ENCODE data around the gene CCK.
"Not testable (repeated sequence)": the region's sequence is repeated elsewhere in the genome, so short reads cannot be mapped to it uniquely, and the experiment has no call there.

Gene CCK, protein sequence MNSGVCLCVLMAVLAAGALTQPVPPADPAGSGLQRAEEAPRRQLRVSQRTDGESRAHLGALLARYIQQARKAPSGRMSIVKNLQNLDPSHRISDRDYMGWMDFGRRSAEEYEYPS

GRCh38 chr3:42266085-42266484 is at the start of gene CCK:
TSS of gene CCK (minus strand) at chr3:42266185. CDS start at chr3:42263630, 2,555 bp downstream.
- no peak for FAIRE-seq

- no peak for FAIRE-seq
These were observed 48.4 kb upstream of the CCK start for GRCh38 chr3:42314411-42314810.

DNA sequence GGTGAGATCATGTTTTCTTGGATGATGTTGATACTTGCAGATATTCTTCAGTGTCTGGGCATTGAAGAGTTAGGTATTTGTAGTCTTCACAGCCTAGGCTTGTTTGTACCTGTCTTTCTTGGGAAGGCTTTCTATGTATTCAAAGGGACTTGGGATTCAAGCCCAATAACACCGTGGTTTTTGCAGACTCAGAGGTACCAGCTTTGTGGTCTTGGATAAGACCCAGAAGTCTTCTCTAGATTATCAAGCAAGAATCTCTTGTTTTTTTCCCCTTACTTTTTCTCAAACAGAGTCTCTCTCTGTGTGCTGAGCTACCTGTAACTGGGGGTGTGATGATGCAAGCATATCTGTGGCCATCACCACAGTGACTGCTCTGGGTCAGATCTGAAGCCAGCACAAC is 42.7 kb upstream of the CCK start:
- no peak for FAIRE-seq

- no peak for FAIRE-seq
These were observed 40.5 kb upstream of the CCK start for GRCh38 chr3:42306499-42306898.

GRCh38 chr3:42302924-42303634 is 37.1 kb upstream of the CCK start:
- no peak for FAIRE-seq

DNA sequence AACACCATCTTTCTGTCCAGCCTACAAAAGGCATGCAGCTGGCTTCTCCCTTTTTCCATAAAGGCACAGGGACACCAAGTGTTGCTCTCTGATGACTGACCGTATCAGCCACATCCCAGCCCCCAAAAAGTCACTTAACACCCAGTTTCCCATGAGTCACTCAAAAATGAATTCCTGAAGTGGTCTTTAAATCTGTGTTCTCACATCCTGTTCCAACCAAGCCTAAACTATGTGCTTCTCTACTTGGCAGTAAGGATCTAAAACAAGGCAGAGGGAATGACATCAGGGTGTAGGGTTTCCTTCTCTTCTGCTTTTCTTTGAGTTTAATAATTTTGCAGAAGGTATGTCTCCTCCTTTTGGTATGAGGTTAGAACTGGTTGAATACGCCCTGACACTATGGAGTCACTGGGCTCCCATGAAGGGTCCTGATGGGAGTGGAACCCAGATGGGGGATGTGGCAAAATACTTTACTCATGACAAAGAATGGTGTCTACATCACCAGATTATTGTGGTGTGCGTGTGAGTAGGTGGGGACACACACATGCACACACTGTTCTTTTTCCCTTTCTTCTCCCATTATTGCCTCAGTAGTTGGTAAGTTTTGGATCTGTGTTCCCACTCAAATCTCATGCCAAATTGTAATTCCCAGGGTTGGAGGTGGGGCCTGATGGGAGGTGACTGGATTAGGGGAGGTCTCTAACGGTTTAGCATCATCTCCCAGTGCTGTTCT is 35.6 kb upstream of the CCK start:
- FAIRE-seq = no peak

DNA sequence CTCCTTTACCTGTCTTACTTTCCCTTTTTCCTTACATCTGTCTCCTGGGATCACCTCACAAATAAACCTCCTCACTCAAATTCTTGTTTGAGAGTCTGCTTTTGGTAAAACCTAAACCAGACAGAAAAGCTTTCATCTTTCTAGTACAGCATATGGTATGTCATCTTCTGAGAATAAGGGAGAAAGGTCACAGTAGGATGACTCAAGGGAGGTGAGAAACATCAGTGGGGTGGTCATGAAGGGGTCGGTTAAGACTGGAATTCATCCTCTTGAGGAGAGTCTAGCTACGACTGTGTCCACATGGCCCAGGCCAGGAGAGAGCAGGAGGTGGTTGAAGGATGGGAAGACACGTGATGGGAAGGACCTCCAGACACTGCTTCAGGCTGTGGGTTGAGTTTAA is 34.8 kb upstream of the CCK start:
- FAIRE-seq = no peak

GRCh38 chr3:42300013-42300412 is 34.0 kb upstream of the CCK start:
- no peak for FAIRE-seq

- no peak for FAIRE-seq
These were observed 32.3 kb upstream of the CCK start for GRCh38 chr3:42298259-42298658.

GRCh38 chr3:42292009-42292408 is 26.0 kb upstream of the CCK start:
- FAIRE-seq = no peak

DNA sequence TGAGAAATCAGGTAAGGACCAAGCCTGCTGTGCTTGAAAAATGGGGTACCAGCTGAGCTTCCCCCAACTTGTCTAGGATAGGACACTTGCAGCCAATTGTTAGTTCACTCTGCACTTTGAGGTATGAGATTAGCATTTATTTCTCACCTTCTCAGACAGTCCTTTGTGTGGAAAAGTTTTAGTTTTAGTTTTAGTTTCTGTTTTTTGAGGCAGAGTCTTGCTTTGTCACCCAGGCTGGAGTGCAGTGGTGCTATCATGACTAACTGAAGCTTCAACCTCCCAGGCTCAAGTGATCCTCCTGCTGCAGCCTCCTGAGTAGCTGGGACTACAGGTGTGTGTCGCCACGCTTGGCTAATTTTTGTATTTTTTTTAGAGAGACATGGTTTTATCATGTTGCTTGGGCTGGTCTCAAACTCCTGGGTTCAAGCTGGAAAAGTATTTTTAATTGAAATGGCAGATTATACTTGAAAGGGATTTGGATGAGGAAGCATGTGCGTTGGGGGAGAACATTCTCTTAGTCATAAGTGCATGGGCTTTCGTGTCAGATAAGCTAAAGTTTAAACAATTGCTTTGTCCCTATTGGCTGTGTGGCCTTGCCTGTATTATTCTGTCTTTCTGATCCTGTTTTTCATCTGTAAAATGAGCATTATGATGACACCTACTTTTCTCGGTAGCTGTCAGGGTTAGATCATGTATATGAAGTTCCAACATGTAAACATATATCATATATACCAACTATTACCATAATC is 25.2 kb upstream of the CCK start:
- FAIRE-seq = no peak

GRCh38 chr3:42289026-42289425 is 23.0 kb upstream of the CCK start:
- FAIRE-seq = no peak

GRCh38 chr3:42288385-42288784 is 22.4 kb upstream of the CCK start:
- no peak for FAIRE-seq

GRCh38 chr3:42287423-42287822 is 21.4 kb upstream of the CCK start:
- FAIRE-seq = not testable (repeated sequence)

GRCh38 chr3:42277676-42278075 is 11.7 kb upstream of the CCK start:
- FAIRE-seq = no peak

DNA sequence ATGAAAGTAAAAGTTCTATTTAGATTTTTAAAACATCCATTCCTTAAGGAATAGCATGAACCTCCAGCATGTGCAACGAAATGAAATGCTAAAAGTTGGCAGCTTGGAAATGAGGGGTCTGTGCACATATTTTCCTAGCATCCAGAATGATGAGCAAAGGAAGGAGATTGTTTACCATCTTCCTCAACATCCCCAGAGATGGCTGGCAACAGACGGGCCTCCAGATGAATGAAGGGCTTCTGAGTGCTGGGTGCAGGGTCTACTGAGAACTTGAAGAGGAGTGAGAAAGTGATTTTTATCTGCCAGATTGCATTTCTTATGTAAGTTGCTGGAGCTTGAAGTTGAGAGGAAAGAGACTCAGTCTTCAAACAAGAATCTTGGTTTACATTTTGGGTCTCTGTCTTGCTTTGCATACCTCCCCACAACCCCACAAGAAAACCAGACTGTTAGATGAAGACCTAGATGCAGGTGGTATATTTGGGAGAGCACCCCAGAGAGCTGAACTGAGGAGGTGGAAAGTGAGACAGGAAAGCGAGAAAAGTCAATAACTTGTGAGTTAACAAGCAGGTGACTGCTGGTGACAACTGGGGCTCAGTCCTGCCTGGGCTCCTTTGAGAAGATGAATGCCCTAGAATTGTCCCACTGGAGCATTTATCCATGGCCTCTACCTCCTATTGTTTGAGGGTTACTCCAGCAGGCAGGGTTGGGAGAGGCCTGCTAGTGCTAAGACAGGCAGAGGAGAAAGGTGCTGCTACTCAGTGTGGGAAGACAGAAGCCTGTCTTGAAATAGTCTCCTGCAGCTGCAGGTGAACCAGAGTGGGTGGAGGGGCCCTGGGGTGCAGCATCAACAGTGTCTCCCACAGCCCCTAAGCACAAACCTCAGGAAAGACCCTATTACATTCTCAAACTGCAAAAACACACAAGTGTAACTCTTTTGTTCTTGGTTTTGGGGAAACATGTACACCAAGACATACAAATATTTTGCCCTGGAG is 10.5 kb upstream of the CCK start:
- FAIRE-seq = no peak

DNA sequence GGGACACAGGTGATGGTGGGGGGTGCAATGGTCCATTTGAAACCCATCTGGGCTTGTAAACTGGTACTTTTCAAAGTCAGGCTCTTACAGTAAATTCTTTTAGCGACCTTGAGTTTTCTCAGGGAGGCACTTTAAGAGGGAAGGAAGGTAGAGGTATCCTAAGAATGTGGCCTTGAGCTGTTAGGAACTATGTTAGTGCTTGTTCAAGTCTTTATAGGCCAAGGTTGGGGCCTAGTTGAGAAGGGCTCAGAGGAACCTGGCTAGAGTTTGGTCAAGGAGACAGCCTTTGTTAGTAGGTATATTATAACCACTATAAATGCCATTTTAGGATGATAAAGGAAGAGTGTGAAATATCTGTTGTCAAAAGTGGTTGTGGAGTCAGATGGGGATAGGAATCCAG is 9.2 kb upstream of the CCK start:
- FAIRE-seq = no peak

DNA sequence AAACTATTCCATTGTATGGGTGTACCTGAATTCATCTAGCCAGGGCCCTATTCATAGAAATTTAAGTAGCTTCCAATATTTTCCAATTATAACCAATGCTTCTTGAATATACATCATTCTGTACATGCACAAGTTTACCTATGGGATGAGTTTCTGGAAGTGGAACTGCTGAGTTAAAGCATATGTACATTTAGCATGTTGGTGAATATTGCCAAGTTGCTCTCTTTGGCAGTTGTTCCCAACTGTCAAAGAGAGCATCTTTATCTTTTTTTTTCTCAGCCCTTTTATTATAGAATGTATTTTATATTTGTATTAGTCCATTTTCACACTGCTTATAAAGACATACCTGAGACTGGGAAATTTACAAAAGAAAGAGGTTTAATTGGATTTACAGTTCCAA is 8.3 kb upstream of the CCK start:
- no peak for FAIRE-seq

DNA sequence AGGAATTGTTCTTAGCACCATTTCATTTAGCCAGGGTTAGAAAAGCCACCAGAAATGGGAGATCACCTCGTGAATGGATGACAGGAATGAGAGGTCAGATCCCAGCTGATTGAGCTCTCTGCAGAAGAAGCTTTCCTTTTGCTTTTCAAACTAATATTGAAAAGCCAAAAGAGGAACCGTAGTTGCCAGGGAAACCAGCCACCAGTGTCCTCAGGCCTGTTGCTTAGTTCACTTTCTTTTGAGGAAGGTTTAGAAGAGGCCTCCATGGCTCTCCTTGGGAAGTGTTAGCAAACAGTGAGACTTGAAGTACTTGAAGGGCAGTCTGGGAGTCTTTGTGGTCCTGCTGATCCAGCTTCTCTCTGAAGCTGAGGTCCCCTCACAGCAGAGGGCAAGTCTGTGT is 7.4 kb upstream of the CCK start:
- no peak for FAIRE-seq

GRCh38 chr3:42271786-42272185 is 5.8 kb upstream of the CCK start:
- no peak for FAIRE-seq

DNA sequence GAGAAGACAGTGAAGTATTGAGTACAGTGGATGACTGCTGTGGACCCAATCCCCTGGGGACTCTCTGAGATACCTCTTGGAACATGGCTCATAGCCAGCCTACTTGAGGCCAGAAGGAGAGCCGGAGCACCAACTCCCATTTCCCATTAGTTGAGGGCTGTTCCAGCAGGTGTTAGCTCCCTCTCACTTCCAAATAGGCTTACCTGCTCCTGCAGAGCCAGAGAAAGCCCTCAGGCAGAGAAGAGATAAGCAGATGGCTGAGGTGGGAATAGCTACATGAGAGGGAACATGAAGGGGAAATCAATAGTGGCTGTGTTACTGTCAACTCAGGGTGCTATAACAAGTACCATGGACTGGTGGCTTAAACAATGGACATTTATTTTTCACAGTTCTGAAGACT is 4.6 kb upstream of the CCK start:
- FAIRE-seq = no peak

DNA sequence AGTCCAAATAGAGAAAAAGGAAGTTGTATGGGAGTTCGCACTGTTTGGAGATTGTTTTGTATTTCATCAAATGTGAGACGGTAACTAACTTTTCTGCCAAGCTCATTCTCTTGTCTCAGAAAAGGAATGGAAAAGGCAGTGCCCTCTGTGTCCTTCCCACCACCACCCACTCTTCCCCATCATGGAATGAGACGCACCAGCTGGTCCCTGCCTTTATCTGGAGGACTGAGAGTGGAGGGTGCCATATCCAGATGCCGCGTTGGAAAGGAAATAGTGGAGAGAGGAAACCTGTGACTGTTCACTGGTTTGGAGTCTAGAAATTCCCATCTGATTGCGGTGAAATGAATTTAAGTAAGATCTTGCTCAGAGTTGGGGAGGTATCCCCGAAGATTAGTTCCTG is 3.7 kb upstream of the CCK start:
- no peak for FAIRE-seq
